ENCODE data around the gene SIRT1. TPM values are rescaled to one million over a fixed set of nuclear protein-coding genes. Genes with fewer than 3 reads are reported as not detected.
"Not testable (repeated sequence)": the region's sequence is repeated elsewhere in the genome, so short reads cannot be mapped to it uniquely, and the experiment has no call there.

SIRT1 gene
- total RNA-seq (2014; rRNA removed; shearing (Covaris generic); ENCODE audit: low replicate concordance), result 26.2 and 27.3 TPM in 2 replicates

- Histone ChIP-seq H3K4me3 (peak within 1 kb of the TSS; percentile 65), H3K9me3 (no peaks in the 10 kb centered on the region), H3K27me3 (no peaks in the 10 kb centered on the region), H3K36me3 (peaks cover 26% of the 10 kb centered on the region)
- peak; percentile 97 for DNase-seq
Measured at GRCh38 chr10:67884313-67884841, at the start of gene SIRT1. Gene SIRT1, plus strand, starts transcription at chr10:67884656. Its CDS starts 66 bp downstream, at chr10:67884722.

- H3K27me3 ChIP-seq, H3K36me3 ChIP-seq, H3K9me3 ChIP-seq, H3K4me3 ChIP-seq, DNase-seq: not testable (repeated sequence)
Measured at GRCh38 chr10:67835541-67836394, 48.7 kb upstream of the SIRT1 start.

GRCh38 chr10:67836488-67836887 lies 48.0 kb upstream of the SIRT1 start:
- 0 out of 2 replicates have a peak, but pooled peaks cover 3% of the 10 kb centered on the region for H3K9me3 ChIP-seq
- H3K36me3 ChIP-seq, result no peaks in the 10 kb centered on the region
- no peak for DNase-seq
- no peak overlapping the region for H3K4me3 ChIP-seq
- H3K27me3 ChIP-seq, result no peaks in the 10 kb centered on the region

- H3K4me3 ChIP-seq, result no peak overlapping the region
- 0 out of 2 replicates have a peak, but pooled peaks cover 3% of the 10 kb centered on the region for H3K9me3 ChIP-seq
Measured at GRCh38 chr10:67836972-67837371, 47.5 kb upstream of the SIRT1 start.

GRCh38 chr10:67837541-67838314 lies 46.7 kb upstream of the SIRT1 start, which contains the start of gene DNAJC12:
Gene DNAJC12, minus strand, starts transcription at chr10:67838188. Its CDS starts 177 bp downstream, at chr10:67838011.
- no peak for DNase-seq
- no peaks in the 10 kb centered on the region for H3K27me3 ChIP-seq
- no peak within 1 kb of the TSS for H3K4me3 ChIP-seq
- no peaks in the 10 kb centered on the region for H3K36me3 ChIP-seq
- 0 out of 2 replicates have a peak, but pooled peaks cover 3% of the 10 kb centered on the region for H3K9me3 ChIP-seq

More at GRCh38 chr10:67836972-67837371, 47.5 kb upstream of the SIRT1 start:
- Histone ChIP-seq H3K27me3 (no peaks in the 10 kb centered on the region), H3K36me3 (no peaks in the 10 kb centered on the region)
- no peak for DNase-seq

GRCh38 chr10:67839511-67839910 lies 44.9 kb upstream of the SIRT1 start:
- not testable (repeated sequence) for H3K36me3 ChIP-seq, DNase-seq, H3K27me3 ChIP-seq, H3K9me3 ChIP-seq, H3K4me3 ChIP-seq

- Histone ChIP-seq H3K36me3 (no peaks in the 10 kb centered on the region), H3K27me3 (no peaks in the 10 kb centered on the region), H3K4me3 (no peak overlapping the region), H3K9me3 (0 out of 2 replicates have a peak, but pooled peaks cover 3% of the 10 kb centered on the region)
- peak; percentile 14 for DNase-seq
Measured at GRCh38 chr10:67839951-67840350, 44.5 kb upstream of the SIRT1 start.

- no peak for DNase-seq
- H3K9me3 ChIP-seq, result 0 out of 2 replicates have a peak, but pooled peaks cover 3% of the 10 kb centered on the region
- no peaks in the 10 kb centered on the region for H3K36me3 ChIP-seq
- H3K27me3 ChIP-seq, result no peaks in the 10 kb centered on the region
- no peak overlapping the region for H3K4me3 ChIP-seq
Measured at GRCh38 chr10:67841737-67842136, 42.7 kb upstream of the SIRT1 start.

GRCh38 chr10:67843284-67843683 lies 41.2 kb upstream of the SIRT1 start:
- no peak overlapping the region for H3K4me3 ChIP-seq

GRCh38 chr10:67849331-67850011 lies 35.0 kb upstream of the SIRT1 start:
- H3K36me3 ChIP-seq, result no peaks in the 10 kb centered on the region
- peak overlapping the region; percentile 69 for H3K4me3 ChIP-seq
- H3K9me3 ChIP-seq, result no peaks in the 10 kb centered on the region
- DNase-seq, result peak; percentile 95
- no peaks in the 10 kb centered on the region for H3K27me3 ChIP-seq

More at GRCh38 chr10:67843284-67843683, 41.2 kb upstream of the SIRT1 start:
- no peaks in the 10 kb centered on the region for H3K27me3 ChIP-seq
- no peak for DNase-seq
- H3K36me3 ChIP-seq, result no peaks in the 10 kb centered on the region
- 0 out of 2 replicates have a peak, but pooled peaks cover 3% of the 10 kb centered on the region for H3K9me3 ChIP-seq

- H3K36me3 ChIP-seq, result no peaks in the 10 kb centered on the region
- no peak for DNase-seq
Measured at GRCh38 chr10:67851186-67851585, 33.3 kb upstream of the SIRT1 start.

GRCh38 chr10:67852761-67853160 lies 31.7 kb upstream of the SIRT1 start:
- no peak for DNase-seq
- H3K36me3 ChIP-seq, result no peaks in the 10 kb centered on the region
- no peak overlapping the region for H3K4me3 ChIP-seq
- H3K9me3 ChIP-seq, result no peaks in the 10 kb centered on the region
- no peaks in the 10 kb centered on the region for H3K27me3 ChIP-seq

More at GRCh38 chr10:67851186-67851585, 33.3 kb upstream of the SIRT1 start:
- Histone ChIP-seq H3K27me3 (no peaks in the 10 kb centered on the region), H3K4me3 (no peak overlapping the region), H3K9me3 (no peaks in the 10 kb centered on the region)

- no peak for DNase-seq
- H3K4me3 ChIP-seq, result no peak overlapping the region
- H3K9me3 ChIP-seq, result no peaks in the 10 kb centered on the region
- H3K36me3 ChIP-seq, result no peaks in the 10 kb centered on the region
- H3K27me3 ChIP-seq, result no peaks in the 10 kb centered on the region
Measured at GRCh38 chr10:67853512-67853911, 30.9 kb upstream of the SIRT1 start.

GRCh38 chr10:67858971-67859370 lies 25.5 kb upstream of the SIRT1 start:
- no peak for DNase-seq
- no peaks in the 10 kb centered on the region for H3K9me3 ChIP-seq
- H3K4me3 ChIP-seq, result no peak overlapping the region

GRCh38 chr10:67861750-67862432 lies 22.6 kb upstream of the SIRT1 start:
- Histone ChIP-seq H3K9me3 (no peaks in the 10 kb centered on the region), H3K4me3 (no peak overlapping the region), H3K27me3 (no peaks in the 10 kb centered on the region), H3K36me3 (no peaks in the 10 kb centered on the region)
- DNase-seq, result no peak

More at GRCh38 chr10:67858971-67859370, 25.5 kb upstream of the SIRT1 start:
- Histone ChIP-seq H3K27me3 (no peaks in the 10 kb centered on the region), H3K36me3 (no peaks in the 10 kb centered on the region)

GRCh38 chr10:67863094-67863493 lies 21.4 kb upstream of the SIRT1 start:
- no peaks in the 10 kb centered on the region for H3K9me3 ChIP-seq
- no peak overlapping the region for H3K4me3 ChIP-seq
- H3K36me3 ChIP-seq, result no peaks in the 10 kb centered on the region
- H3K27me3 ChIP-seq, result no peaks in the 10 kb centered on the region
- no peak for DNase-seq
